Liver (tissue), 9 donors: ENCODE data around the gene DGKB. TPM values are rescaled to one million over a fixed set of nuclear protein-coding genes. Genes with fewer than 3 reads are reported as not detected.
A peak's percentile ranks its signal among the peaks of the same experiment; 100 is the strongest.

Experiments
- DNase-seq: peaks from one replicate; pipeline ENCODE4 v3.0.0-alpha.2; 2017; ENCODE audit warnings: low spot score
- H3K27ac ChIP-seq, 2 donors: one replicate each; pipeline ENCODE4 v1.7.0; 2013; ENCODE audit warnings: inconsistent platforms in 2 of 2, low read length in 2 of 2, control low read depth in 1 of 2, low read depth in 1 of 2, mild to moderate bottlenecking in 1 of 2
- H3K27me3 ChIP-seq, 4 donors: one replicate each; pipeline versions ENCODE4 v1.6.1 to v1.7.0; 2013; ENCODE audit warnings: low read length in 3 of 4, inconsistent platforms in 1 of 4, mild to moderate bottlenecking in 1 of 4, moderate library complexity in 1 of 4; ENCODE audit not compliant: control insufficient read depth in 4 of 4, insufficient read depth in 4 of 4
- H3K36me3 ChIP-seq, 4 donors: one replicate each; pipeline versions ENCODE4 v1.6.1 to v1.7.0; 2013; ENCODE audit warnings: low read length in 3 of 4, mild to moderate bottlenecking in 3 of 4, low read depth in 1 of 4, moderate library complexity in 1 of 4; ENCODE audit not compliant: control insufficient read depth in 4 of 4, insufficient read depth in 3 of 4
- H3K4me1 ChIP-seq, 4 donors: one replicate each; pipeline versions ENCODE4 v1.6.1 to v1.7.0; 2013; ENCODE audit warnings: low read length in 3 of 4, mild to moderate bottlenecking in 3 of 4, moderate library complexity in 1 of 4; ENCODE audit not compliant: control insufficient read depth in 4 of 4, insufficient read depth in 4 of 4
- H3K4me3 ChIP-seq, 3 donors: one replicate each; pipeline versions ENCODE4 v1.6.1 to v1.7.0; 2013; ENCODE audit warnings: low read length in 3 of 3, control low read depth in 1 of 3, low read depth in 1 of 3, mild to moderate bottlenecking in 1 of 3
- H3K9ac ChIP-seq, 2 donors: one replicate each; pipeline ENCODE4 v1.7.0; 2013; ENCODE audit warnings: low read length in 2 of 2, mild to moderate bottlenecking in 2 of 2, moderate library complexity in 2 of 2, control low read depth in 1 of 2, low read depth in 1 of 2
- H3K9me3 ChIP-seq, 4 donors: one replicate each; pipeline versions ENCODE4 v1.6.1 to v1.7.0; 2013; ENCODE audit warnings: low read length in 3 of 4; ENCODE audit not compliant: control insufficient read depth in 4 of 4
- EGR1 ChIP-seq, 2 donors: IDR thresholded peaks; 2 replicates each; pipeline ENCODE4 v1.6.1; 2016 to 2018; ENCODE audit warnings: antibody characterized with exemption in 2 of 2, low read depth in 2 of 2
- FOXA2 ChIP-seq: IDR thresholded peaks from 2 replicates; pipeline ENCODE4 v1.6.1; 2016; ENCODE audit warnings: antibody characterized with exemption
- GABPA ChIP-seq, 2 donors: IDR thresholded peaks in 1 of 2; conservative IDR thresholded peaks in 1 of 2; 2 replicates each; pipeline ENCODE4 v1.6.1; 2016; ENCODE audit warnings: antibody characterized with exemption in 2 of 2, mild to moderate bottlenecking in 1 of 2, moderate library complexity in 1 of 2
- HNF4A ChIP-seq, 2 donors: conservative IDR thresholded peaks; 2 replicates each; pipeline ENCODE4 v1.6.1; 2016; ENCODE audit warnings: antibody characterized with exemption in 2 of 2, mild to moderate bottlenecking in 2 of 2
- HNF4G ChIP-seq: IDR thresholded peaks from 2 replicates; pipeline ENCODE4 v1.6.1; 2016; ENCODE audit warnings: antibody characterized with exemption
- JUND ChIP-seq, 2 donors: IDR thresholded peaks; 2 replicates each; pipeline ENCODE4 v1.6.1; 2016; ENCODE audit warnings: antibody characterized with exemption in 2 of 2
- NR2F2 ChIP-seq: IDR thresholded peaks from 2 replicates; pipeline ENCODE4 v1.6.1; 2016; ENCODE audit warnings: antibody characterized with exemption
- REST ChIP-seq: IDR thresholded peaks from 2 replicates; pipeline ENCODE4 v1.6.1; 2016; ENCODE audit warnings: antibody characterized with exemption, mild to moderate bottlenecking
- RXRA ChIP-seq, 2 donors: IDR thresholded peaks; 2 replicates each; pipeline ENCODE4 v1.6.1; 2017 to 2018; ENCODE audit warnings: antibody characterized with exemption in 2 of 2, mild to moderate bottlenecking in 1 of 2
- SP1 ChIP-seq: IDR thresholded peaks from 2 replicates; pipeline ENCODE4 v1.6.1; 2018; ENCODE audit warnings: antibody characterized with exemption, mild to moderate bottlenecking
- TAF1 ChIP-seq: conservative IDR thresholded peaks from 2 replicates; pipeline ENCODE4 v1.6.1; 2016; ENCODE audit warnings: antibody characterized with exemption, mild to moderate bottlenecking
- YY1 ChIP-seq: IDR thresholded peaks from 2 replicates; pipeline ENCODE4 v1.6.1; 2016; ENCODE audit warnings: antibody characterized with exemption, mild to moderate bottlenecking
- ZBTB33 ChIP-seq: IDR thresholded peaks from 2 replicates; pipeline ENCODE4 v1.6.1; 2016; ENCODE audit warnings: antibody characterized with exemption
- whole genome bisulfite sequencing: extraction: QIAGEN DNeasy Blood & Tissue Kit; methylation state at CpG from one replicate; pipeline ENCODE4 v1.1.7; 2013; 5-methylcytosine and 5-hydroxymethylcytosine counted together
- polyA plus RNA-seq, 2 donors: library from polyadenylated mRNA; stranded (reverse) in 1 of 2; unstranded in 1 of 2; fragments of 200-250 nt in 1 of 2; fragments of >200 nt in 1 of 2; fragmentation: Nextera tagmentation in 1 of 2; extraction: Ambion mirVana in 1 of 2; gene quantifications; one replicate each; pipeline versions ENCODE4 v1.2.1 to v1.2.3, GENCODE V29; 2013 to 2015
- total RNA-seq, 2 donors: library from RNA; depleted of rRNA; stranded (reverse); fragments of >200 nt; gene quantifications; one replicate each; pipeline ENCODE4 v1.2.3, GENCODE V29; 2014
- TF ChIP-seq, protein P1 (sequence below): IDR thresholded peaks from 2 replicates; pipeline ENCODE4 v1.6.1; 2016; ENCODE audit warnings: antibody characterized with exemption
- TF ChIP-seq, protein P2 (sequence below): IDR thresholded peaks from 2 replicates; pipeline ENCODE4 v1.6.1; 2016; ENCODE audit warnings: antibody characterized with exemption
- TF ChIP-seq, protein P3 (sequence below): fragments of 150-350 bp; IDR thresholded peaks from 2 replicates; pipeline ENCODE4 v1.5.1; 2017; ENCODE audit warnings: improper control_type of control experiment, low read depth, low read length; ENCODE audit not compliant: missing input control
- donor health status: healthy.
- donor health status: healthy.
- donor health status: healthy.
- donor health status: healthy.
- donor health status: healthy.

DGKB gene
- total and polyA plus RNA-seq, 4 donors: 0.09 to 0.42 TPM; not detected in 2

- no peak overlapping the region for H3K27ac ChIP-seq
- TF ChIP-seq HNF4G (no peak), FOXA2 (peak; percentile 59), HNF4A (conservative IDR thresholded peaks at IDR 0.05) (no peak), RXRA (IDR thresholded peaks at IDR 0.05) (no peak), ZBTB33 (no peak), TAF1 (no peak), EGR1 (IDR thresholded peaks at IDR 0.05; ENCODE audit: low read depth in 2 of 2) (peak; percentile 54 to 55), SP1 (no peak)
- TF ChIP-seq, protein P1, sequence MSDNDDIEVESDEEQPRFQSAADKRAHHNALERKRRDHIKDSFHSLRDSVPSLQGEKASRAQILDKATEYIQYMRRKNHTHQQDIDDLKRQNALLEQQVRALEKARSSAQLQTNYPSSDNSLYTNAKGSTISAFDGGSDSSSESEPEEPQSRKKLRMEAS: no peak
- TF ChIP-seq, protein P2, sequence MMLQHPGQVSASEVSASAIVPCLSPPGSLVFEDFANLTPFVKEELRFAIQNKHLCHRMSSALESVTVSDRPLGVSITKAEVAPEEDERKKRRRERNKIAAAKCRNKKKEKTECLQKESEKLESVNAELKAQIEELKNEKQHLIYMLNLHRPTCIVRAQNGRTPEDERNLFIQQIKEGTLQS: no peak
- TF ChIP-seq, protein P3, sequence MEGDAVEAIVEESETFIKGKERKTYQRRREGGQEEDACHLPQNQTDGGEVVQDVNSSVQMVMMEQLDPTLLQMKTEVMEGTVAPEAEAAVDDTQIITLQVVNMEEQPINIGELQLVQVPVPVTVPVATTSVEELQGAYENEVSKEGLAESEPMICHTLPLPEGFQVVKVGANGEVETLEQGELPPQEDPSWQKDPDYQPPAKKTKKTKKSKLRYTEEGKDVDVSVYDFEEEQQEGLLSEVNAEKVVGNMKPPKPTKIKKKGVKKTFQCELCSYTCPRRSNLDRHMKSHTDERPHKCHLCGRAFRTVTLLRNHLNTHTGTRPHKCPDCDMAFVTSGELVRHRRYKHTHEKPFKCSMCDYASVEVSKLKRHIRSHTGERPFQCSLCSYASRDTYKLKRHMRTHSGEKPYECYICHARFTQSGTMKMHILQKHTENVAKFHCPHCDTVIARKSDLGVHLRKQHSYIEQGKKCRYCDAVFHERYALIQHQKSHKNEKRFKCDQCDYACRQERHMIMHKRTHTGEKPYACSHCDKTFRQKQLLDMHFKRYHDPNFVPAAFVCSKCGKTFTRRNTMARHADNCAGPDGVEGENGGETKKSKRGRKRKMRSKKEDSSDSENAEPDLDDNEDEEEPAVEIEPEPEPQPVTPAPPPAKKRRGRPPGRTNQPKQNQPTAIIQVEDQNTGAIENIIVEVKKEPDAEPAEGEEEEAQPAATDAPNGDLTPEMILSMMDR: no peak
- DNase-seq: no peak
- no peak overlapping the region for H3K9ac ChIP-seq
- H3K9me3 ChIP-seq: no peaks in the 10 kb centered on the region
- H3K4me1 ChIP-seq: peaks cover 2 to 15% (median 6%) of the 10 kb centered on the region in 4 donors
- no peaks in the 10 kb centered on the region for H3K27me3 ChIP-seq
- no peak overlapping the region for H3K4me3 ChIP-seq
- H3K36me3 ChIP-seq: no peaks in the 10 kb centered on the region
- 11% methylated on average over 3 of the region's 3 CpGs for WGBS
These were observed 214.8 kb downstream of the DGKB start for GRCh38 chr7:14687777-14688176.

GRCh38 chr7:14687241-14687640 lies 215.3 kb downstream of the DGKB start:
- DNase-seq: no peak

More at GRCh38 chr7:14687241-14687640, 215.3 kb downstream of the DGKB start:
- no peak overlapping the region for H3K27ac ChIP-seq
- no peak overlapping the region for H3K9ac ChIP-seq
- TF ChIP-seq EGR1 (IDR thresholded peaks at IDR 0.05; ENCODE audit: low read depth in 2 of 2) (no peak), ZBTB33 (no peak), SP1 (no peak), NR2F2 (no peak), GABPA (IDR thresholded peaks at IDR 0.05 in 1 of 2, conservative IDR thresholded peaks at IDR 0.05 in 1 of 2) (no peak), JUND (IDR thresholded peaks at IDR 0.05) (no peak), REST (no peak), YY1 (no peak)
- TF ChIP-seq, protein P2: no peak
- H3K4me1 ChIP-seq: peaks cover 2 to 15% (median 6%) of the 10 kb centered on the region in 4 donors
- WGBS: 91% methylated on average over 3 of the region's 3 CpGs
- no peak overlapping the region for H3K4me3 ChIP-seq
- no peaks in the 10 kb centered on the region for H3K36me3 ChIP-seq
- H3K9me3 ChIP-seq: no peaks in the 10 kb centered on the region
- H3K27me3 ChIP-seq: no peaks in the 10 kb centered on the region
